ENCODE results near the gene GSTM5. TPM values are rescaled to one million over a fixed set of nuclear protein-coding genes. Genes with fewer than 3 reads are reported as not detected.
"Not testable (repeated sequence)": the region's sequence is repeated elsewhere in the genome, so short reads cannot be mapped to it uniquely, and the experiment has no call there.

Gene GSTM5
- total RNA-seq, 1 donor from 2014 or later, result 2.4 TPM

DNA sequence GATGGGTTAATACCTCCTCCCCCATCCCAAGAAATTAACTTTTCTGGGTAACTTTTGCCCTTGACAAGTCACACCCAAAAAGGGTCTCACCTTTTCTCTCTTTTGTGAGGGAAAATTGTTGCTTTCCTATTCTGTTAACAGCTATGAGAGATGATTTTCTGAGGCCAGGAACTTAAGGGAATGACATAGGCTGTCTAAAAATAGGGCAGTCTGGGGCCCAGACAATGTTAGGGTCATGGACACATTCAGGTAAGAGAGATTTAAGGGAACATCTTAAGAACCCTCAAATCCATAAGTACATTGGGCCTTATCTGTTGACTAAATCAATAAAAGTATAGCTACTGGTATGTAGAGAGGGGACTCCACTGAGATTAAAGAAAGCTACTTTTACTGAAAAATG lies 37.2 kb downstream of the GSTM5 start:
- Histone ChIP-seq H3K27ac (replicated peaks) (no peak overlapping the region), H3K4me3 (no peak overlapping the region), H3K27me3 (ENCODE audit: low read depth) (no peaks in the 10 kb centered on the region), H3K9me3 (replicated peaks) (no peaks in the 10 kb centered on the region), H3K36me3 (no peaks in the 10 kb centered on the region), H3K4me1 (peaks cover 7% of the 10 kb centered on the region)
- no peak for DNase-seq
- TF ChIP-seq, protein P1, sequence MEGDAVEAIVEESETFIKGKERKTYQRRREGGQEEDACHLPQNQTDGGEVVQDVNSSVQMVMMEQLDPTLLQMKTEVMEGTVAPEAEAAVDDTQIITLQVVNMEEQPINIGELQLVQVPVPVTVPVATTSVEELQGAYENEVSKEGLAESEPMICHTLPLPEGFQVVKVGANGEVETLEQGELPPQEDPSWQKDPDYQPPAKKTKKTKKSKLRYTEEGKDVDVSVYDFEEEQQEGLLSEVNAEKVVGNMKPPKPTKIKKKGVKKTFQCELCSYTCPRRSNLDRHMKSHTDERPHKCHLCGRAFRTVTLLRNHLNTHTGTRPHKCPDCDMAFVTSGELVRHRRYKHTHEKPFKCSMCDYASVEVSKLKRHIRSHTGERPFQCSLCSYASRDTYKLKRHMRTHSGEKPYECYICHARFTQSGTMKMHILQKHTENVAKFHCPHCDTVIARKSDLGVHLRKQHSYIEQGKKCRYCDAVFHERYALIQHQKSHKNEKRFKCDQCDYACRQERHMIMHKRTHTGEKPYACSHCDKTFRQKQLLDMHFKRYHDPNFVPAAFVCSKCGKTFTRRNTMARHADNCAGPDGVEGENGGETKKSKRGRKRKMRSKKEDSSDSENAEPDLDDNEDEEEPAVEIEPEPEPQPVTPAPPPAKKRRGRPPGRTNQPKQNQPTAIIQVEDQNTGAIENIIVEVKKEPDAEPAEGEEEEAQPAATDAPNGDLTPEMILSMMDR (IDR thresholded peaks at IDR 0.05; ENCODE audit: borderline replicate concordance), result no peak
- intact Hi-C loops (cut with micrococcal nuclease), result no loop called here

DNA sequence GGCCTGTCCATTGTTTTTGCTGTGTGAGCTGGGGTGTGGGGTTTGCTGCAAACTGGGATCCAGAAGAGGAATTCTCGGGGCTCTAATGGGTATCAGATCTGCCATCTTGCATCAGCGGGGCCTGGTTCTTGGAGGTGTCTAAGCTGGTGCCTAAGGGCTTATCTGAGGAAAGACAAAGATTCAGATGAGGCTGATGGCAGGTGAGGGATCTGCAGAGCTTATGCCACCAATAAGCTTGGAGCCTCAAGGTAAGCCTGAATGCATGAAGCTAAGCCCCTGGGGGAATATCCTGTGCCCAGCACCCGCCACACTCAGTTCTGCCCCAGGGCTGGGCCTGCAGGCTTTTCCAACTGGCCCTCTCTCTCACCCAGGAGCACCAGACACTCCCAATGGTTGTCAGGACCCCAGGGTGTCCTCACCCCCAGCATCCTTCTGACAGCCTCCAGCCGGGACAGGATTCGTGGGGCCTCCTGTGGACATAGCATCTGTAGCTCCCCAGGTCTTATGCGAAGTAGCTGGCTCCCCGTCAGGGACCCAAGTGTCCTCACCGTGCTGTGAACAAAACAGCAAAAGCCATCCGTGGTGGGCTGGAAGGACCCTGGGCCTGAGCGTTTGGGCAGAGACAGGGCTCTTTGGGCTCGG lies 38.3 kb downstream of the GSTM5 start:
- no peak for DNase-seq

DNA sequence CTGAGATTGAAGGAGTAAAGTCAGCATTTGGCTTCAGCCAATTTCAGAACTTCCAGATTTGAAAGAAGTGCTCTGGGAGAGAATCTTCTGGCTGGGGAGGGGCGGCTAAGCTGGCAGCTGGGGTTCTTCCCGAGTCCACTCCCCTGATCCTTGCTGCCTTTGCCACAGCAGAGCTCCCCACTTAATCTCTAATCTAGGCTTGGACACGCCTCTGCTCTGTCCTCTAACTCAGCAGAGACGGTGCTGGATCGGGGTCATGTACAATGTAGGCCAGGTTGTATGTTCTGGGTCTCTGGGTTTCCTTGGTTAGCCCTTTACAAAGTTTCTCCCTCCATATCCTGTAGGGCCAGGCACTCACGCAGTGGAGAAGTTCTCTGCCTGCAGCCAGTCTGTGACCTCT lies 38.9 kb downstream of the GSTM5 start:
- H3K36me3 ChIP-seq, result no peaks in the 10 kb centered on the region
- no peaks in the 10 kb centered on the region for H3K27me3 ChIP-seq (ENCODE audit: low read depth)
- no peak overlapping the region for H3K27ac ChIP-seq (replicated peaks)
- H3K4me1 ChIP-seq, result peaks cover 7% of the 10 kb centered on the region
- TF ChIP-seq, protein P1 (IDR thresholded peaks at IDR 0.05; ENCODE audit: borderline replicate concordance), result no peak
- no peak for DNase-seq
- no peak overlapping the region for H3K4me3 ChIP-seq
- no peaks in the 10 kb centered on the region for H3K9me3 ChIP-seq (replicated peaks)
- intact Hi-C loops (cut with micrococcal nuclease), result no loop called here

More for the DNA sequence above, 38.3 kb downstream of the GSTM5 start:
- no peaks in the 10 kb centered on the region for H3K36me3 ChIP-seq
- H3K9me3 ChIP-seq (replicated peaks), result no peaks in the 10 kb centered on the region
- peaks cover 7% of the 10 kb centered on the region for H3K4me1 ChIP-seq
- no peak overlapping the region for H3K27ac ChIP-seq (replicated peaks)
- H3K27me3 ChIP-seq (ENCODE audit: low read depth), result no peaks in the 10 kb centered on the region
- intact Hi-C loops (cut with micrococcal nuclease), result no loop called here
- no peak overlapping the region for H3K4me3 ChIP-seq
- TF ChIP-seq, protein P1 (IDR thresholded peaks at IDR 0.05; ENCODE audit: borderline replicate concordance), result no peak

DNA sequence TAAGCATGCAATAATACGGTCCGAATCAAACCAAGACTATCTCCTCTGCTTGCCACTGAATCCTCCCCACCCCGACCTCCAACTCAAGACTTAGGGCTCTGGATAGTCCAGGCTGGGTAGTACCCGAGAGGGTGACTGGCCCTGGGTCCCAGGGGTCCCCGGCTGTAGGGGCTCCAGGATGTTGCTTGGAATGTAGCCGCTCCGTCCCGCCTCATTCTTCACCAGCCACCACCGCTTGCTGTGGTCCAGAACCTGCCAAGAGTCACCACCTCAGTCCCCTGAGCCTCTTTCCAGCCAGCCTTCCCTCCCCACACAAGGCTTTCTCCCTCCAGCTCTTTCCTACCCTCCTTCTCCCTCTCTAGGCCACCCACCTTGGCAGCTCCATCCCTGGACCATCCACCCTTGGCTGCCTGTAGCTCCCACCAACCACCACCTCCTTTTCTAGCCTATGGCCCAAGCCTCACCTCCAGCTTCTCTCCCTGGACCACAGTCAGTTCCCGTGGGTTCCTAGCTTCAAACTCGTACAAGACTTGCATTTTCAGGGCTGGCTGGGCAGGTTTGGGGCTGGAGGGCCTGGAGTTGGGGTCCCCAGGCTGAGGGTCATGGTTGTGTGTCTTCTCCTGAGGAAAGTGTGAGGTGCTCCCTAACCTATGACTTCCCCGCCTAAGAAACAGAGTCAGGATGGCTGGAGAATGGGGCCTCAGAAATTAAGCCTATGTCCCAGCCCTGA lies 39.6 kb downstream of the GSTM5 start:
- DNase-seq, result no peak
- Histone ChIP-seq H3K36me3 (no peaks in the 10 kb centered on the region), H3K27me3 (ENCODE audit: low read depth) (no peaks in the 10 kb centered on the region), H3K4me1 (peaks cover 7% of the 10 kb centered on the region), H3K4me3 (no peak overlapping the region), H3K27ac (replicated peaks) (no peak overlapping the region), H3K9me3 (replicated peaks) (no peaks in the 10 kb centered on the region)
- TF ChIP-seq, protein P1 (IDR thresholded peaks at IDR 0.05; ENCODE audit: borderline replicate concordance), result no peak
- intact Hi-C loops (cut with micrococcal nuclease), result no loop called here

DNA sequence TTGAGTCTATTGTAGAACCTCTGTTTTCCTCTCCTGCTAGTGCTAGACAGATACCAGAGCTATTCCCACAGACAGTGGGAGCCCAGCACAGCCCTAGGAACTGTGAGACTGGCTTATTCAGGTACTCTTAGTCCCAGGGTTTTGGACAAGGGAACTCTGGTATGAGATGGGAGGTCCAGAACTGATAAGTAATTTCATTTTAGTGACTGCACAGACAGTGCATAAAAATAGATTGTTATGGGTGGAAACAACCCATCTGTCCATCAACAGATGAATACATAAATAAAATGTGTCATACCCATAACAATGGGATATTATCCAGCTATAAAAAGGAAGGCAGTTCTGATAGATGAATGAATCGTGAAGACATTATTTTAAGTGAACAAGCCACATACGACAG lies 42.7 kb downstream of the GSTM5 start:
- TF ChIP-seq, protein P1 (IDR thresholded peaks at IDR 0.05; ENCODE audit: borderline replicate concordance), result no peak
- H3K27ac ChIP-seq (replicated peaks), result peak overlapping the region; percentile 39

DNA sequence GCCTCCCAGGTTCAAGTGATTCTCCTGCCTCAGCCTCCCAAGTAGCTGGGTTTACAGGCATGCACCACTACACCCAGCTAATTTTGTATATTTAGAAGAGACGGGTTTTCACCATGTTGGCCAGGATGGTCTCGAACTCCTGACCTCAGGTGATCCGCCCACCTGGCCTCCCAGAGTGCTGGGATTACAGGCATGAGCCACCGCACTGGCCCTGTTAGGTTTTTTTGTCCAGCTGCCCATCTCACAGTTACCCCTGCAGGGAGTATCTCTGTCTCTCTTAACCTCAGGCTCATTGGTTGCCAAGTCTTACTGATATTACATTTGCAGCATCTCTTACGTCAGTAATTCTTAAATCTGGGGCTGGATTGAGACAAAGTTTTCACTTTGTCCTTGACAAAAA lies 44.3 kb downstream of the GSTM5 start:
- H3K4me3 ChIP-seq; H3K4me1 ChIP-seq; H3K27me3 ChIP-seq (ENCODE audit: low read depth); intact Hi-C loops (cut with micrococcal nuclease); H3K27ac ChIP-seq (replicated peaks); DNase-seq; H3K36me3 ChIP-seq; H3K9me3 ChIP-seq (replicated peaks): not testable (repeated sequence)

More for the DNA sequence above, 42.7 kb downstream of the GSTM5 start:
- Histone ChIP-seq H3K4me1 (no peaks in the 10 kb centered on the region), H3K4me3 (no peak overlapping the region), H3K36me3 (no peaks in the 10 kb centered on the region), H3K9me3 (replicated peaks) (no peaks in the 10 kb centered on the region), H3K27me3 (ENCODE audit: low read depth) (no peaks in the 10 kb centered on the region)
- intact Hi-C loops (cut with micrococcal nuclease), result no loop called here
- DNase-seq, result no peak

All from left ventricle myocardium inferior (tissue), 1 donor.